GM19351 (cell line): ENCODE results near the gene EXOSC5.
"Not testable (repeated sequence)": the region's sequence is repeated elsewhere in the genome, so short reads cannot be mapped to it uniquely, and the experiment has no call there.

Source experiments
- ATAC-seq: cut with Tn5 transposase; IDR thresholded peaks from one replicate; pipeline ENCODE4 v1.9.1; 2021; ENCODE audit warnings: mild to moderate bottlenecking, moderate library complexity; ENCODE audit not compliant: unreplicated experiment

The EXOSC5 gene

DNA sequence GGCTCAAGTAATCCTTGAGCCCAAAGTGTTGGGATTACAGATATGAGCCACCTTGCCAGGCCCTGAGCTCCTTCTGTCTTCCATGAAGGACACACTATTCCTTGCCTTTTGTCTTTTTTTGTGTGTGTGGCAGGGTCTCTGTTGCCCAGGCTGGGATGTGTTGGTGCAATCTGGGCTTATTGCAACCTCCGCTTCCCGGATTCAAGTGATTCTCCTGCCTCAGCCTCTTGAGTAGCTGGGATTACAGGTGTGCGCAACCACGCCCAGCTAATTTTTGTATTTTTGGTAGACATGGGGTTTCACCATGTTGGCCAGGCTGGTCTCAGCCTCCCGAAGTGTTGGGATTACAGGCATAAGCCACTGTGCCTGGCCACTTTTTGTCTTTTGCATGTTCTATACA lies 11.7 kb upstream of the EXOSC5 start:
- ATAC-seq: not testable (repeated sequence)

DNA sequence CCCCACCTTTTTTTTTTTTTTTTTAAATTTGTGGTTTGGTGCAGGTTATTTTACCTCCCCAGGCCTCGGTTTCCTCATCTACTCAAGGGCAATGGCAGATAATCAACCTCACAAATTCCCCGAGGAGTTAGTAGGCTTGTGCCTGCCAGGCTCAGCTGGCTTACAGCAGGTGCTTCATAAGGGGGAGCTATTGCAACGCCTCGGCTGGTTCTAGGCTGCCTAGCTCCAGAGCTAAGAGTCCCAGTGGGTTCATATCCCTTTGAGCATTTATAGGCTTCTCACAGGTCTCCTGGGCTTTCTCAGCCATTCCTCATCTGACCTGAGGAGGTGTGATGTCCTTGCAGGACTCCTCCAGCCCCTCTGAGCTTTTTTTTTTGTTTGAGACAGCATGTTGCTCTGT lies 11.1 kb upstream of the EXOSC5 start:
- no peak for ATAC-seq

DNA sequence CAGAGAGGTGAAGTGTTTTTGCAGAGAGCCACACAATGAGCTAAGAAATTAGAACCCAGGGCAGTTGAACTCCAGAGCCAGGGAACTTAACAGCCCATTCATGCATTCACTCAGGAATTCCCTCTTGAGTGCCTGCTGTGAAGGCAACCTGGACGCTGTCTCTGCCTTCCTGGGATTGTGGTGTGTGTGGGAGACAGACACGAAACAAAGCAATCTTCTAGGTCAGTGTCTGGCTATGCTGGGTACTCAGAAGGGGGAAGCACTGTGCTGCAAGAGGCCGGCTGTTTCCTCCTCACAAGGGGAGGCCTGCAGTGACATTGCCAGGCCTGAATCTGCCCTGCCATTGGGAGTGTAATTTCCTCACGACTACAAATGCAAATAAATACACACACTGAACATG lies 10.1 kb upstream of the EXOSC5 start:
- ATAC-seq: no peak

DNA sequence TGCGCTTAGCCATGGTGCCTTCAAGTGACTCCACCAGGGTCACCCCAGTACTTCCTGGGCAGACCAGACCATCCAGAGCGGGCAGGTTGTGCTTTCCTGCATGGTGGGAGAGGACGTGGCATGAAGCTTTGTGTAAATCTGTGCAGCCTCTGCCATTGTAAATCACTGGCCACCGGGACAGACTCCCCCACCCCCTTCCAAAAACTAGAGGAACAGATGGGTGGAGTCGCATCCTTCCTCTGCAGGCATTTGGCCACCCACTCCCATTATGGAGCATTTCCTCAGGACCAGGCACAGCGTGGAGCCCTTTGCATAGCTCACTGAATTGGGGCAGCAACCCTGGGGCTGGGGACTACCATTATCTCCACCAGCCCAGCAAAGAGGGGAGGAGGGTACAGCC lies 8.6 kb upstream of the EXOSC5 start:
- ATAC-seq: no peak

DNA sequence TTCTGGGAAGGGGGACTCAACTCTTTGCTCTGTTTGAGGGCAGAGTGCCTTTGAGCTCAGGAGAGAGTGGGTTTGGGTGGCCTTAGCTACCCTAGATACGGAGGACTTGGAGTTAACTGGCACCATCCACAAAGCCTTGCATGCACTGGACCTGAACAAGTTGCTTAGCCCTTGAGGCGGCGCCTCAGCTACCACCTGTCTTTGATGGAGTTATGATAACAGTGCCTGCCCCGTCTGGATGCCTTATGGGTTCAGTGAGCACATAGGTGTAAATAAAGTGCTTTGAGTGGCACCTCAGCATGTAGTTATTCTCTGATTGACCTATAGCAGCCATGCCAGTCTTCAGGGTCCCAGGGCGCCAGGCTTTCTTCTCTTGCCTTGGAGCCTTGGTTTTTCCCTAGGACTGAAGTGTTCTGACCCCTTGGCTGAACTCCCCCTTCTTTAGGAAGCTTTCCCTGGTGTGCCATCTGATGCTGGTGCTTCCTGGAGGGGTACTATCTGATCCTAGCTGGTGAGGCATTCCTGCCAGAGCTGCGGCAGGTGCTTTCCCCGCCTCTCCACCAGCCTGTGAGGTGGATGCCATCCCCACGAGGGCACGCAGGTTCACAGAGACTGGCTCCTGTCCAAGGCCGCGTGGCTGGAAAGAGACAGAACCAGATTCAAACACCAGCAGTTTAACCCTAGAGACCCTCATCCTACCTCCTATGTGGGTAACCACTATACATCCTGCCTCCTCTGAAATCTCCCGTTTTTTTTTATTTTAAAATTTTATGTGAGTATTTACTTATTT lies 6.2 kb upstream of the EXOSC5 start:
- ATAC-seq: no peak

DNA sequence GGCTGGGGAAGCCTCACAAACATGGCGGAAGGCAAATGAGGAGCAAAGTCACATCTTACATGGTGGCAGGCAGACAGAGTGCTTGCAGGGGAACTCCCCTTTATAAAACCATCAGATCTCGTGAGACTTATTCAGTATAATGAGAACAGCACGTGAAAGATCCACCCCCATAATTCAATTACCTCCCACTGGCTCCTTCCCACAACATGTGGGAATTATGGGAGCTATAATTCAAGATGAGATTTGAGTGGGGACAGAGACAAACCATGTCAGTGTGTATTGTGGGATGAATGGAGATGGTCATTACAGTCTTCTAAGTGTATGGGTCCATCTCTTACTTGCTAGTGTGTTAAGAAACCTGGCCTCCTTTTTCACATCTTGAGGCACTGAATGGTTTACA lies 4.9 kb upstream of the EXOSC5 start:
- ATAC-seq: no peak

DNA sequence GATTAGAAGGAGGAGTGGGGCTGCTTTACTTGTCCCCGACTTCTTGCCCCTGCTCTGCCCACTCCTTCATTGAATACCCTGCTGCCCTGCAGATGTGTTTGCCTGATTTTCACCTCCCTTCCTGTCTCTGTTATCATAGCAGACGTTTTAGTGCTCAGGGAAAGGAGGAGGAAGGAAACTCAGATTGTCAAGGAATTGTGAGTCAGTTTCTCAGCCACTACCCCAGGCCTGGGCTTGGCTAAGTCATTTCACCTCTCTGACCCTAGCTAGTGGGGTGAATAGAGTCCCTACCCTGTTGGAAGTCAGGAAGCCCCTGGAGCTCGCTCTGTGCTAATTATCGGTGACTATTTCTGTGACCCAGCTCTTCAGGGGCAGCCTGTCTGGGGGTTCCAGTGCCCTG lies 4.3 kb upstream of the EXOSC5 start:
- ATAC-seq: no peak

DNA sequence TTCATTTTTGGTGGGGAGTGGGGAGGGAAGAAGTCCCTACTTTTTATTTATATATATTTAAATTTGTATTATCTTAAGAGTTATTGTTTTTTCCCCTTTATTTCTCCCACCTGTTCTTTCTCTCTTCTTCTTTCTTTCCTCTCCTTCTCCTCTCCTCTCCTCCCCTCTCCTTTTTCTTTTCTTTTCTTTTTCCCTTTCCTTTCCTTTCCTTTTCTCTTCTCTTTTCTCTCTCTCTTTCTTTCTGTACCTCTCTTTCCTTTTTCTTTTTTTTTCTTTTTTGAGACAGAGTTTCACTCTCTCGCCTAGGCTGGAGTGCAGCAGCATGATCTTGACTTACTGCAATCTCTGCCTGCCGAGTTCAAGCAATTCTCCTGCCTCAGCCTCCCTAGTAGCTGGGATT lies 2.4 kb upstream of the EXOSC5 start:
- no peak for ATAC-seq

DNA sequence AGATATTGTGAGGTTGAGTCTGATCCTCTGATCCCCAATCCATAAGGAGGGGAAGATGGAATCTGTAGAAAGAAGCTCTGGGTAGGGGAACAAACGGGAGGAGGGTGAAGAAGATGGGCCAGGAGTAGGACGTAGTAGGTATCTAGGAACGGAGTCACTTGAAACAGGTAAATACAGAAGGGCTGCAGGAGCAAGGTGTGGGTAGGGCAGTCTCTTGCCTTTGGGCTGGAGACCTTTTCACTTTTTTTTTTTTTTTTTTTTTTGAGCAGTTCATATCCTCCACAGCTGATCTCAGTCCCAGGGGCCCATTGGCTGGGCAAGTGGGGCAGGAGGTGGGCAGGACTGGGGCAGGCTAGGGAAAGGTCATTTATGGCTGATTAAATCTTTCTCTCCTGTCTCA lies 1.9 kb upstream of the EXOSC5 start:
- ATAC-seq: no peak

DNA sequence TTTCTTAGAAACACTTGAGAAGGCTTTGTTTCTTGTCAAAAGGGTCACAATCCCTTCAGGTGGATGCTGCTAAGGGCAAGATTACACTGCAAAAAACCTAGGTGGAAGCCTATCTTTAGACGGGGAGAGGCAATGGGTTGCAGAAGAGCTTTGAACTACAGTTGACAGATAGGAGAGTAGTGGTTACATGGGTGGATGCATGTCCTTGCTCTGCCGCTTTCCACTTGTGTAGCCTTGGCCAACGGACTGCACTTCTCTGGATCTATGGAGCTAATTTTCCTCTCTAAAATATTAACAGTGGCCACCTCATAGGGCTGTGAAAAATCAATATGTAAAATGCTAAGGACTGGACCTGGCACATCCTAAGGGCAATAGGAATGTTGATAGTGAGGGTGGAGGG lies 1.4 kb upstream of the EXOSC5 start:
- ATAC-seq: no peak

DNA sequence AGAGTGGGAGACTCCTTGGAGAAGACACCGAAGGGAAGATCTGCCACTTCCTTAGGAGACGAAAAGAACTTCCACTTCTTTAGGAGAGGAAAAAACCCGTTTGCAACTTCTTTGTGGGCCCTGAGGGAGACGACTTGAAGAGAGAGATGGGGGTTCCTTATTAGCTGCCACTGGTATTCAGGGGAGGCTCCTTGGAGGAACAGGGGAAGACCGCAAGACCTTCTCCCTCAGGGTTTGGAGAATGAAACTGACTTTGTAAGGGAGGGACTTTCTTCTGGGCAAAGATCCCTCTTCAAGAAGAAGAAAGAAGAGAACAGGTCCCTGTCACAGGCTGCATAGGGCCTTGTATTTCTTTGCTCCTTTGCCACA lies 875 bp upstream of the EXOSC5 start:
- ATAC-seq: no peak

DNA sequence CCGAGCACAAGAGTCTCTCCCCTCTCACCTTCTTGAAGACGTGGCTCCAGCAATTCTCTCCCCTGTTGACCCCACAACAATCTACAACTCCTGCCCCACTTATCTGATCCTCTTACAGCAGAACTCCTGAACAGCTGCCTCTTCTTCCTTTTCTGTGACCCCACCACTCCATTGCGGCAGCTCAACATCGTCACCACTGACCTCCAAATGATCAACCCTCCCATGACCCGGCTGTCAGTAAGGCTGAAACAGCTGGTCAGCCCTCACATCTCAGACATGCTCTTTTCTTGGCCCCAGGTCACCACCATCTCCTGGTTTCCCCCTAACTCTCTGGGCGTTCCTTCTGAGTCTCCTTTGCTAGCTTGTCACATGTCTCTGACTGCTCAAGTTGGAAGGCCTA lies 1.8 kb downstream of the EXOSC5 start:
- ATAC-seq: no peak

DNA sequence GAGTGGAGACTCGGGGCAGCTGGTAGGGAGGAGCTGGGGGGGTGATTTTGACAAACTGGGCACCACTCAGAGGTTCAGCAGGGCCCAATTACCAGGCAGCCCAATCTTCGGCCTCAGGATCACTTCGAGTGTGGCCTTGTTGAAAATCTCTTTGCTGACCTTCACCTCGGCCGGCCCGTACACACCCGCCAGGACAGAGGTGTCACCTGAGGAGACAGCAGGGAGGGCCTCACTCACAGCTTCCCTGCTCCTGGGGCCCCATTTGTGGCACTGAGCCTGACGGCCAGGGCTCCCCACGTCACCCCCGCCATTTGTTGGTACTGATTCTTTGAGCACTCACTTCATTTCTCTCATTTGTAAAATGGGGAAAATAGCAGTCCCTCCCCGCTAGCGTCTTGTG lies 4.4 kb downstream of the EXOSC5 start:
- ATAC-seq: no peak

DNA sequence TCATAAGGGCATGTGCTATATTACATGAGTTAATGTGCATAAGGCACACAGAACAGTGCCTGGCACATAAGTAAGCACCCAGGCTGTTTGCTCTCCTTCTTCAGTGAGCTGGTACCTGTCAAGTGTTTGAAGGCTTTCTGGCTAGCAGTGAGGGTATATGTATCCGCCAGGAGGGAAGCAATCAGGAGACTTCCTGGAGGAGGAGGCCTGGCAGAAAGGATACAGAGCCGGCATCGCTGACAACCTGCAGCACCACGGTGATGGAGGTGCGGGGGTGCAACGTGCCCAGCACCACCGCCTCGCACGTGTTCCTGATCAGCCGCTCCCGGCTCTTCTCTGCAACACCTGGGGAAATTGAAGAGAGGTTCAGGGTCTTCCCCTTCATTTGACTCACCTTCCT lies 5.5 kb downstream of the EXOSC5 start:
- no peak for ATAC-seq

DNA sequence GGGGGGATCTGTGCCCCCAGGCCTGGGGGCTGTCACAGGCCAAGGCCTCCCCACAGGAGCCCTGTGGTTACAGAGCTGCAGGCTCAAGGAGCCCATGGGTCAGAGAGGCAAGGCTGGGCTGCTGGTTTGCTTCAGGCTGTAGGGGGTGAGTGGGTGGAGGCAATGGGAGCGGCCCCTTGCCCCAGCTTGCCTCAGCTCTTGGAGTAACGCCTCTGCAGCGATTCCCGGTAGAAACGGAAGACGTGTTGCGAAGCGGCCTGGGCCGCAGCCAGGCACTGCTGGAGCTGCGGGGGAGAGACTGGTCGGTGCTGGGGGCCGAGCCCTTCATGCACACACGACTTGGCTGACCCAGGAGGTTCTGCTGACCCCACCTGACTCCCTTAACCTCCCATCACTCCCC lies 10.7 kb downstream of the EXOSC5 start:
- ATAC-seq: no peak

DNA sequence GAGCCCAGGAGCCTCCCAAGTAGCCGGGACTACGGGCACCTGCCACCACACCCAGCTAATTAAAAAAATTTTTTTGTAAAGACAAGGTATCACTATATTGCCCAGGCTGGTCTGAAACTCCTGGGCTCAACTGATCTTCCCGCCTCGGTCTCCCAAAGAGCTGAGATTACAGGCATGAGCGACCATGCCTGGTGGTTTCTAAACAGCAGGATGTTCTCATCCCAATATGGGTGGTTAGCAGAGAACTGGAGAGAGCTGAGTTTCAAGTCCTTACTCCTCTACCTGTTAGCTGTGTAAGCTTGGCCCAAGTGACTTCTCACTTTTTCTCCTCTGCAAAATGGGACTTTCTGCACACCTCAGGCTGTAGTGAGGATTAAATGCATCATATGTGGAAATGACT lies 12.8 kb downstream of the EXOSC5 start:
- no peak for ATAC-seq

DNA sequence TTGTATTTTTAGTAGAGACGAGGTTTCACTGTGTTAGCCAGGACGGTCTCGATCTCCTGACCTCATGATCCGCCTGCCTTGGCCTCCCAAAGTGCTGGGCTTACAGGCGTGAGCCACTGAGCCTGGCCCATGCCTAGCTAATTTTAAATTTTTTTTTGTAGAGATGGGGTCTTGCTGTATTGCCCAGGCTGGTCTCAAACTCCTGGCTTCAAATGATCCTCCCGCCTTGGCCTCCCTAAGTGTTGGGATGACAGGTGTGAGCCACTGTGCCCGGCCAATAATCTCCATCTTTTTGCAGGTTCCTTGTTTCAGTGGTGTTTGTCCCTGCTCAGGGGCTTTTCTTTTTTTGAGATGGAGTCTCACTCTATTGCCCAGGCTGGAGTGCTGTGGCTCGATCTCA lies 15.6 kb downstream of the EXOSC5 start:
- ATAC-seq: not testable (repeated sequence)

DNA sequence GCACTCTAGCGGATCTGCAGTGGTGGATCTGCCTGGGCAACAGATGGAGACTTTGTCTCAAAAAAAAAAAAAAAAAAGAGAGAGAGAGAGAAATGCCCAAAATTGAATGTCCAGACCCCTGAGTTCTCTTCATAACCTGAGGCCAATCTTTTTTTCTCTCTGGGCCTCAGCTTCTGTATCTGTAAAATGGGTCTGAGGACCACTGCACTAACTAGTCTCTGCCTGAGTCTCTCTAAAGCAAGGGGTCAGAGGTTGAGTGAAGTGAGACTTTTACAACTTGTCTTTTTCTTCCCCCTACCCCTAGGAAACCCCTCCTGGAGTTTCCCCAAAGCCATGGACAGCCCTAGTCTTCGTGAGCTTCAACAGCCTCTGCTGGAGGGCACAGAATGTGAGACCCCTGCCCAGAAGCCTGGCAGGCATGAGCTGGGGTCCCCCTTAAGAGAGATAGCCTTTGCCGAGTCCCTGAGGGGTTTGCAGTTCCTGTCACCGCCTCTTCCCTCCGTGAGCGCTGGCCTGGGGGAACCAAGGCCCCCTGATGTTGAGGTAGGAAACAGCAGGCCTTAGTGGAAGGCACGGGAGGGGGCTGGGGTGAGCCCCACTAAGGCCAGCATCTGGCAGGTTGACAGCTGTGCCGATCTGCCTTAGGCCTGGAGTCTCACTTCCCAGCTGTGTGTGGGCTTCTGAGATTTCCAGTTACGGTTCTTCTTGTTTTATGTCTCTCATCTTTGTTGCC lies 19.0 kb downstream of the EXOSC5 start:
- no peak for ATAC-seq

DNA sequence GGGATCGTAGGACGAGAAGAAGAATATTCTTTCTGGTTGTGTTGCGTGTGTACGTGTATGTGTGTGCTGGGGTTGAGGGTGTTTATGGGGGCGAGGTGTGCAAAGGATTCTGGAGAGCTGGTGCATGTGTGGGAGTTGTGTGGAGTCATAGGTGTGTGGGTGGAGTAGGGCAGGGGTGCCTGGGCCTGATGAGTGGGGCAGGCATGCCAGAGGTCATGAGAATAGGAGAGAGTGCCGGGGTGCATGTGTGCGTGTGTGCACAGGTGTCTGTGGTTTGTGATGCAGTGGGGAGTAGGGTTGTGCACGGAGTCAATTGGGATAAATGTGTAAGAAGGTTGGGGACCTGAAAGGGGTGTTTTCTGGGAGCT lies 20.2 kb downstream of the EXOSC5 start:
- ATAC-seq: no peak

DNA sequence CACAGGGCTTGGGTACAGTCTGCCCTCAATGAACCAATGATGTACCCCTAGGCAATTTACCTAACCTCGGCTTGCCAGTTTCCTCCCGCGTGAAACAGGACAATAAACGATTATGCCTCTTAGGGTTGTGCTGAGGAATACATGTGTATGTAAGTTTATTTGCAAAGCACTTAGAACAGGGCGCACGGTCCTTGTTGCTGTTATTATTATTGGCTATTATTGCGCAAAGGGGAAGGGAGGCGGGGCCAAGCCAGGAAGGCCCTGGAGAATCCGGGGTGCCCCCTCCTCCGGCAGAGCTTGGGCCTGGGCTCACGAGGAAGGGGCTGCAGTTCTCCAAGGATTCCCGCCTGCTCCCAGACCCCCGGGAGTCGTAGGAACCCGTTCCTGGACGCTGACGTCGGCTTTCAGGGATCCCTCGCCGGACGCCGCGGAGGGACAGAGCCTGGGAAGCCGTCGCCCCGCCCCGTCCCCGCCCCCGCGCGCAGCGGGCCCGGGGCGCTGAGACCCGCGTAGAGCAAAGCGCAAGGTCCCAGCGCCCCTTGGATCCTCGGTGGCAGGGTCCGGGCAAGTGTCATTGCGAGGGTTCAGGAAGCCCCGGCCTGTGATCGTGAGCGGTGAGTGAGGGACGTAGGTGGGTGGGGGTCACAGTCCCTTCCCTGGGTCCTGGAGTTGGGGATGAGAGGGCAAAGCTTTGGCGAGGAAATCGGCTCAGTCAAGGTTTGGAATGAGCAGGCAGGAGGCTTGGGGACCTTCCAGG lies 20.7 kb downstream of the EXOSC5 start, which contains the start of gene TMEM91:
TSS of gene TMEM91 (plus strand) at position 293 of the 757 bp plus-strand sequence. CDS start 1,777 bp downstream, outside the sequence.
- ATAC-seq: no peak

DNA sequence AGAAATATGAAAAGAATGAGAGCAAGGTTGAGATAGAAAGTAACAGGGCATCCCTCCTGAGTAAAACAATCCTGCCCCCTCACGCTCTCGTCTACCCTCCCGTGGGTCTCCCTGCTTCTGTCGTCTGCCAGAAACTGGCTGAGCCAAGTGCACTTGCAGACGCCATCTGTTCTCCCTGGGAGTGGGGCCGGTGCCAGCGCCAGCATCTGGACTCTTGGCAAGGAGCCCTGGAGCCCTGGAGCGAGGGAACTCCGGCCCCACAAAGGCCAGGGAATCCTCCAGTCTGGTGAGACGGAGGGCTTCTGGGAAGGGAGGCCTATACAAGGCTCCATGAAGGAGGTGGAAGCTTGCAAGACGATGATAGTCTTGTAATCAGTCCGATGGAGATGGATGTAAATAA lies 23.2 kb downstream of the EXOSC5 start:
- ATAC-seq: no peak

DNA sequence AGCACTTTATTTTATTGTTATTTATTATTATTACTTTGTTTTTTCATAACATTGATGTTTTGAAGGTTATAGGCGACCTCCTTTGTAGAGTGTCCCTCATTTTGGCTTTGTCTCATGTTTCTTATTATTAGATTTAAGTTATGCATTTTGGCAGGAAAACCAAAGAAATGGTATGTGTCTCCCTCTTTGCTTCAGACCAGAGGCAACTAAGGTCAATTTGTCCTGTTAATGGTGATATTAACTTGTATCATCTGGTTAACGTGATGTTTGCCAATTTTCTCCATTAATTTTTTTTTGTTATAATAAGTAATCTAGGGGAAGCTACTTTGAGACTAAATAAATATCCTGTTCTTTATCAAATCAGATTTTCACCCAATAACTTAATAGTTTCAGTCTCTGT lies 24.7 kb downstream of the EXOSC5 start:
- ATAC-seq: no peak
